ENCODE data around the gene NAGLU. TPM values are rescaled to one million over a fixed set of nuclear protein-coding genes. Genes with fewer than 3 reads are reported as not detected.
A peak's percentile ranks its signal among the peaks of the same experiment; 100 is the strongest.

The NAGLU gene
- total and polyA plus RNA-seq, 2 of the 13 experiments (the other 11 are each of a cell fraction or from before 2014, with no cell fraction given) = 28.2 to 40.1 TPM

GRCh38 chr17:42536372-42537155, 523 bp downstream of the NAGLU start (continued):
- TF ChIP-seq ARNTL (CRISPR knock-in tag; IDR thresholded peaks at IDR 0.05) (peak; percentile 18; the same call in 1 of the 2 replicates), FOSL1 (CRISPR knock-in tag; IDR thresholded peaks at IDR 0.05; ENCODE audit: borderline replicate concordance) (no peak), ZMYM4 (CRISPR knock-in tag; IDR thresholded peaks at IDR 0.05) (peak; percentile 80), RELA (CRISPR knock-in tag; IDR thresholded peaks at IDR 0.05) (peak; percentile 87; the same call in 1 of the 2 replicates), ZFP36L2 (CRISPR knock-in tag; IDR thresholded peaks at IDR 0.05) (no peak), CHCHD3 (CRISPR knock-in tag; IDR thresholded peaks at IDR 0.05) (no peak), ZNF121 (CRISPR knock-in tag; IDR thresholded peaks at IDR 0.05) (peak; percentile 10; the same call in 1 of the 2 replicates), NFYC (CRISPR knock-in tag; IDR thresholded peaks at IDR 0.05) (peak; percentile 33), ZNF451 (CRISPR knock-in tag; IDR thresholded peaks at IDR 0.05) (no peak), HNRNPK (IDR thresholded peaks at IDR 0.05; ENCODE audit: low read depth, low read length, poor library complexity, severe bottlenecking) (peak; percentile 85), TFAP4 (IDR thresholded peaks at IDR 0.05; ENCODE audit: borderline replicate concordance, low read depth) (peak; percentile 93), TRIM22 (IDR thresholded peaks at IDR 0.05) (no peak), ZNF850 (CRISPR knock-in tag; conservative IDR thresholded peaks at IDR 0.05) (no peak), KLF11 (CRISPR knock-in tag; IDR thresholded peaks at IDR 0.05) (peak; percentile 48; the same call in 1 of the 2 replicates), TCF7 (IDR thresholded peaks at IDR 0.05; ENCODE audit: low read depth) (no peak), REPIN1 (CRISPR knock-in tag; IDR thresholded peaks at IDR 0.05; ENCODE audit: borderline replicate concordance, low read depth) (peak; percentile 97), RAD21 (CRISPR knock-in tag; IDR thresholded peaks at IDR 0.05) (peak; percentile 80), ZNF512 (CRISPR knock-in tag; IDR thresholded peaks at IDR 0.05) (peak; percentile 65; the same call in 1 of the 2 replicates), YY1 (IDR thresholded peaks at IDR 0.05; ENCODE audit: insufficient read depth, insufficient replicate concordance, low read depth, low read length) (no peak), FOXA3 (CRISPR knock-in tag; IDR thresholded peaks at IDR 0.05) (peak; percentile 71), CBFB (CRISPR knock-in tag; IDR thresholded peaks at IDR 0.05) (peak; percentile 85; the same call in 1 of the 2 replicates), ZNF205 (CRISPR knock-in tag; IDR thresholded peaks at IDR 0.05) (peak; percentile 73), TARDBP (CRISPR knock-in tag; IDR thresholded peaks at IDR 0.05) (peak; percentile 64; the same call in 1 of the 2 replicates), ZNF503 (CRISPR knock-in tag; IDR thresholded peaks at IDR 0.05) (peak; percentile 58; the same call in 1 of the 2 replicates), IKZF1 (IDR thresholded peaks at IDR 0.05) (no peak), SNAI1 (CRISPR knock-in tag; IDR thresholded peaks at IDR 0.05; ENCODE audit: borderline replicate concordance) (no peak), JUN (CRISPR knock-in tag; IDR thresholded peaks at IDR 0.05) (no peak)

Data from HepG2 (cell line).